Stimulated activated CD8-positive, alpha-beta memory T cell treated with anti-CD3 and anti-CD28 coated beads, Interleukin-12 subunit alpha, Interleukin-12 subunit beta, amount 100 ng/mL, for 1 hour (primary cell): Measurements from ENCODE around the gene C3orf18.

Experiments used
- DNase-seq: peaks from one replicate; pipeline ENCODE4 v3.0.0-alpha.2; 2020; ENCODE audit warnings: low read depth

C3orf18 gene

DNA sequence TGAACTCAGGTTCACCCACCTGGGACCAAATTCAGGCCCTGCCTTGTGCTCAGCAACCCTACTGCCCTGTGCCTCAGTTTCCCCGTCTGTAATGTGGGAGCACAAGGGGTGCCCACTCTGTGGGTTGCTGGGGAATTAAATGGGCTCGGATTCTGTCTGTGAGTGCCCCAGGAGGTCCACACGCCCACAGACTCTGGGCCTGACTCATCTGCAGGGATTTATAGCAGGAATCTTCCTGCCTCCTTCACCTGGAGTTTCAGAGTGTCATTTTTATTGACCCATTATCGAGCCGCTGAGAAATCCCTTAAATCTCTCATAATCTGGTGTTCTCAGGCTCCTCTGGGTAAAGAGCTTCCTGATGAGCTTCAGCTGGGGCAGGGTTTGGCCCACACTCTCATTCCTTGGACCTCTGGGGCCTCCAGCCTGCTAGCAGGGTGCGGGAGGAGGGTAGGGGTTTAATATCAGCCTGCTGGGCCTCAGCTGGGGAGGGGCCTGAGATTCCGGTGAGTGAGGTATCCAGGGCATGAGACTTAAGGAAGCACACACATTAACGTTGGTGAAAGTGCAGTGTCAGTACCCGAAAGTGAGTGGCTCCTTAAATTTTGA is 16.4 kb downstream of the C3orf18 start:
- no peak for DNase-seq

GRCh38 chr3:50550079-50550736 is 17.3 kb downstream of the C3orf18 start:
- peak; percentile 41 for DNase-seq

DNA sequence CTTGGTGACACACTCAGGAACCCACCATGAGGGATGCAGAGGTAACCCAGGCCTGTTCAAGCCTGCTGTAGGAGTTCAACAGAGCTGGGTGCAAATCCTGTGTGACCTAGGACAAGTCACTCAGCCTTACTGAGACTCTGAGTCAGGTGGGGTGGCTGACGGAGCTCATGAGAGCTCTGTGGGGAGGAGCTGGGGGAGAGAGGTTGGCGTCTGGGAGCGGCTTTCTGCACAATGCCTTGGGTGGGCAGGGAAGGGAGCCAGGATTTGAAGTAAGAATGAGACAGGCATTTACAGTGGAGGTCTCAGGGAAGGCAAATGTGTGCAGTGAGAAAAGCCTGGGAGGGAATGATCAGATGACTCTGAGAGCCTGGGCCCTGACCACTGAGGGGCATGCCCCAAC is 18.3 kb downstream of the C3orf18 start:
- DNase-seq: no peak

DNA sequence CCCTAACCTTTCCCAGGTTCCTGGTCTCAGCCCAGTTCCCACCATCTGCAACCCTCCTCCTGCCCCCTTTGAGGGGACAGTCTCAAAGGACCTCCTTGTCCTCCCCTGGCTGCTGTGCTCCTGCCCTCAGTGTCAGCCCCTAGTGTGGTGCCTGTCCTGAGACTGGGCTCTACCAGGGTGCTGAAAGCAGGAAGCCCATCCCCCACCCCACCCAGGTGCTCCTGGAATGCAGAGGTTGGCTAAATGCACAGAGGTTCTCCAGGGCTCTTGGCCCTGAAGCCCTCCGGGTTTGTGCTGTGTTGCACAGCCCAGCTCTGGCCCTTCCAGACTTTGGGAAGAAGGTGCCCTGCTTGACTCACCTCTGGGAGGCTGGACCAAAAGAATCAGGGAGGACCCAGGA is 21.8 kb downstream of the C3orf18 start:
- no peak for DNase-seq

DNA sequence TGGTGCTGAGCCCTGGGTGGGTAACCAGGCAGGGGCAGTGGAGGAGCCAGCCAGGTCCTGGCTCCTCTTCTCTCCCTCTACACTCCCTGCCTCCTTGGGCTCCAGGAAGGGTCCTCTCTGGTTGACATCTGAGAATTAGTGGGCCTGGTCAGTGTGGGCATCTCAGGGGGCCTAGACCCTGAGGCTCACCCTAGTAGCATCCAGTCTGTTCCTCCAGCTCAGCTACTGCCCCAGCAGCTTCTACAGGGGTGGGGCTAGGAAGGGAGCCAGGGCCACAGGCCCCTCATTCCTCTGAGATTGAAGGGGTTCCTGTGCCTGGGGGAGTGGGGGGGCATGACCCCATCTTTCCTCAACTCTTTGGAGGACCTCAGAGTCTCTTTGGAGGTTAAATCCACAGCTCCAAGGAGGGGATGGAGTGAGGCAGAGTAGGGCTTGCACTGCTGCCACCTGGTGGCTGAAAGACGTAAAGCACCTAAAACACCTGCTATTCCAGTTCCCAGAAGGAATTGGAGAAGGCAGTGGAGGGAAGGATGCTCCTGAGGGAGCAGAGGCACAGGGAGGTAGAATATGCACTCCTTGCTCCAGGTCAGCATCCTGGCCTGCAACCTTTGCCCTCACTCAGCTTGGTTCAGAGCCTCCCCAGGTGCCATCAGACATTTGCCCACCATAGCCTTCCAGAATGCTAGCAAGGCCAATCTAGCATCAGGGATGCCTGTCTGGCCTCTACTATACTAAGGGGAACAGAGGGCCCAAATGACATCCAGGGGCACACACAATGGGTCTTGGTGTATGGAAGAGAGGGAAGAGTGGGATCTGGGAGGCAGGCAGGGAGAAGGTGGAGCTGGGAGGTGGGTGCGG is 25.1 kb downstream of the C3orf18 start:
- DNase-seq: peak; percentile 38

DNA sequence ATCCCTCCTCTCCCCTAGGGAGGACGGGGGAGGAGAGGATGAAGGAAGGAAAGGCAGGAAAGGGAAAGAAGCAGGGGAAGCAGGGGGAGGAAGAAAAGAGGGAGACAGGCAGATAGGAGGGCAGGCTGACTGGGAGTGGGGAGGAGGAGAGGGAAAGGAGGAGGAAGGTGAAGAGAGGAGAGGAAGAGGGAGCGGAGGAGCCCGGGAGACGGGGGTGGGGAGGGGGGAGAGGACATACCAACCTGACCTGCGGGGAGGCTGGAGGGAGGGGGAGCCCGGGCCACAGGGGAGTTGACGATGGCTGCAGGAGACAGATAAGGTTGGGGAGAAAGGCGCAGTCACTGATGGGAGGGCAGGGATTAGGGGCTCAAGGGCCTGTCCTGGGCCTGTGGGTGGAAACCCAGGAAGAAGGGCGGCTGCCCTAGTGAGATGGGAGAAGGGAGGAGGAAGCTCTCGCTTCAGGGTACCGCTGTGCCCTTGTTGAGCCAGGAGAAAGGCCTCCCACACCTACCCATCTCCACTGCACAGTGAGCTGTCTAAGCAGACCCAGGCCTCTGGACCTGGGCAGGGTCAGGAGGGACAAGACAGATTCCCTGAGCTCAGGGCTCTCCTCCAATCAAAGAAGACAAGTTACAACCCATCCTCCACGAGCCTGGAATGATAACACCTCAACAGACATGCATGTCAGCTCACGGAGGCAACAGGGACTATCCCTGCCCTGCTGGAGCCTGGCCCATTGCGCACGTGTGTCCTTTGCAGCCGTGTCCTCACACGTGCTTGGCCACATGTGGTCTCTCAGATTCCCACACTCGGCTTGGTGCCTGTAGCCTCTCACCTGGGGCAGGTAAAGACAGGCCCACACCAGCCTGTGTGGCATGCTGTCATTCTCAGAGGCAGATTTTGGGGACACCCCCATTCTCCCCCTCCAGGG is 27.9 kb downstream of the C3orf18 start:
- DNase-seq: no peak

- no peak for DNase-seq
Observed at GRCh38 chr3:50537421-50538129, 30.0 kb downstream of the C3orf18 start.

- no peak for DNase-seq
Observed at GRCh38 chr3:50536471-50537180, 30.9 kb downstream of the C3orf18 start.

- DNase-seq: no peak
Observed at GRCh38 chr3:50534681-50535330, 32.7 kb downstream of the C3orf18 start.

- no peak for DNase-seq
Observed at GRCh38 chr3:50533807-50534461, 33.6 kb downstream of the C3orf18 start.

GRCh38 chr3:50533316-50533715 is 34.2 kb downstream of the C3orf18 start:
- DNase-seq: no peak

GRCh38 chr3:50532062-50532705 is 35.4 kb downstream of the C3orf18 start:
- DNase-seq: no peak

DNA sequence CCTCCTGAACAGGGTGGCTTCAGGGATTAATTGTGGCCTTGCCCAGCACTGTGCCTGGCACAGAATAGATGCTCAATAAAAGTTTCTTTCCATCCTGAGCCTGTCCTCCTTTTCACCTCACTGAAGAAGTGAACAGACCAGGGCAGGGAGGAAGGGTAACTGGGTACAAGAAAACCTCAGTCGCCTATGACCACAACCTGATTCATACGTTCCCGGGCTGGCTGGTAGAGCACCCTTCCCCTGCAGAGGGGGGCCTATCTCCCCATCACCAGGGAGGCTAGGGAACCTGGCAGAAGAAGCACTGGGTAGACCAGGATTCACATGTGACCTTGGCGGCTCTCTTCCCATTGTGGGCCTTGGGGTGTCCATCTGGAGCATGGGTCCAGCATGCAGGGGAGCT is 36.3 kb downstream of the C3orf18 start:
- no peak for DNase-seq

GRCh38 chr3:50530001-50530970 is 37.3 kb downstream of the C3orf18 start:
- DNase-seq: no peak

DNA sequence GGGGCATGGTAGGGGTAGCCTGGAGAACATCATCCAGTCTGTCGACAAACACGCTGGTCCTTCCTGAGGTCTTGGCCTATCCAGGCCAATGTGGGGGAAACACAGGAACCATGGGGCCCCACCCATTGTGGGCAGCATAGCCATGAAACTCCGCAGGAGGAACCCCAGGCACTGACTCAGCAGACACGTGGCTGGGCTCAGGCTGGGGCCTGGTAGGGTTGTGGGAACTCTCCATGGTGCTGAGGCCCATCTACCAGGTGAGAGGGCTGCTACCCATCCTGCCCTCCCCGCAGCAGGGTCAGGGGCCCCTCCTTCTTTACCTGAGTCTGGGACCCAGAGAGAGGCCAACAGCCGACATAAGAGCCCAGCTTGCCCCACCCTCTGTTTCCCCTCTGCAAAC is 41.6 kb downstream of the C3orf18 start:
- no peak for DNase-seq

DNA sequence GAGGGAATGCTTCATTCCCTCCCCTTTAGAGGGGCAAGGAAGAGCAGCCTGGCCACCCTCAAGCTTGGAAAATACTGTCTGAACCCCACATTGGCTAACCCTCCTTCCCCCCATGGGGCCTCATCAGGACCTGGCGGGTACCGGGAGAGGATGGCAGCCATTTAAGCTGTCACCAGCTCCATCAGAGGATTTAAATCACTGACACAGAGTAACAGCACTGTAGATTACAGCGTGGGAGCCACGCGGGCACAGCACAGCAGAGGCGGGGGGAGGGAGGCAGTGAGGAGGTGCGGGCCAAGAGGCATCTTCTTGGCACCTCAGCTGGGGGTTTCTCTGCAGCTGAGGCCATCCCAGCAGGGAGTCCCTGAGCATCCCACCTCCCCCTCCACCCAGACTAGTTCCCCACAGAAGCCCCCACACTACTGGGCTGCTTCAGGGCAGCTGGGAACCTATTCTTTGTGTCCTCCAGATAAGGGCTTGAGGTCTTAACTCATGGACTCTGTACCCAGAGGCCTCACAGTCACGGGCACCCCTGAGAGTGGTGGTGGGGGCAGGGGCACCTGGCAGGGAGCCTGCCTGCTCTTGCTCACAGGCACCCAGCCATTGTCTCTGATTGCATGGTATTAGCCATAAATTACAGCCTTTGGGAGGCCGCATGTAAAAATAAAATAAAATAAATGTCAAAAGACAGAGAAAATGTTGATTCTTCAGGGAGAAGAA is 42.2 kb downstream of the C3orf18 start:
- DNase-seq: no peak

GRCh38 chr3:50524746-50525145 is 42.8 kb downstream of the C3orf18 start:
- no peak for DNase-seq
